Measurements from ENCODE around the gene PLCB4. TPM values are rescaled to one million over a fixed set of nuclear protein-coding genes. Genes with fewer than 3 reads are reported as not detected.

Gene PLCB4
- total and polyA plus RNA-seq, 7 donors, result 0.90 to 6.7 (median 2.1) TPM

DNA sequence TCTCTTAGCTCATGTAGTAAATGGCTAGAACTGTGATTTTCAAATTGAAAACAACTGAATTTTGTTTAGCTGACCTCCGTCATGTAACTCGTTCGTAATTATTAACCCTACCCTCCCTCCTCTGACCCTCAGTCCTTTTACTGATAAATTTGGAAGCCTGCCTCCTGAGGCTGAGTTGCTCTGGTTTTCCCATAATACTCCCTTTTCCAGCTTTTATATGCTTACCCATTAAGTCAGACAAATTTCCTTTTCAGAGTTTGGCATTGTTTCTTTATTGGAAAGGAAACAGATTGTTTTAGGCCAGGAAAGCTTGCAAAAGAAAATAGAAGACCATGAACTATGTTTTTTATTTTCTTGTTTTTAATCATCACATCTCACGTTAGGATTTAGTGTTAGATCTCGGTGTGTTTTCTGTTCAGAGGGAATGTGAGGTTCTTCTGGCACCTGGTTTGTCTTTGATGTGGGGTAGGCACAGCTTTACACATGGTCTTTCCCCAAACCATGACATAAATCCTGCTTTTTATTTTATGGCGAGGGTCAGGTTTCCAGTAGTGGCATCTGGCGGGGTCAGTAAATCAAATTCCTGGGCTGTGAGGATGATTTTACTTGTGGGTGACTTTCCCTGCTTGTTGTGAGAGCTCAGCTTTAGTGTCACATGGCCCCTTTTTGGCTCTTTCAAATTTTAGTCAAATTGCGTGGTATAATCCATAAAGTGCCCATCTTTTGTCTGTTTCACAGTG lies 24.5 kb downstream of the PLCB4 start:
- ATAC-seq (no peak), DNase-seq (no peak)
- intact Hi-C loops (cut with DNase I), result no loop called here
- TF ChIP-seq CTCF (IDR thresholded peaks at IDR 0.05), result no peak
- Histone ChIP-seq H3K4me1 (no peaks in the 10 kb centered on the region), H3K4me3 (peak overlapping the region; percentile 21), H3K27me3 (ENCODE audit: insufficient read depth in 3 of 3, low read length in 2 of 3) (no peaks in the 10 kb centered on the region), H3K27ac (no peak overlapping the region), H3K36me3 (ENCODE audit: insufficient read depth in 1 of 2, low read depth in 1 of 2) (no peaks in the 10 kb centered on the region), H3K9me3 (no peaks in the 10 kb centered on the region)
- 26 to 36% (median 31%) methylated on average over 8 of the region's 8 CpGs for WGBS, 3 donors

- Histone ChIP-seq H3K4me1 (no peaks in the 10 kb centered on the region), H3K4me3 (no peak overlapping the region), H3K36me3 (ENCODE audit: insufficient read depth in 1 of 2, low read depth in 1 of 2) (no peaks in the 10 kb centered on the region), H3K27ac (no peak overlapping the region), H3K9me3 (no peaks in the 10 kb centered on the region), H3K27me3 (ENCODE audit: insufficient read depth in 3 of 3, low read length in 2 of 3) (no peaks in the 10 kb centered on the region)
- TF ChIP-seq CTCF (IDR thresholded peaks at IDR 0.05), result no peak
- 93 to 94% (median 93%) methylated on average over 2 of the region's 2 CpGs for WGBS, 3 donors
- intact Hi-C loops (cut with DNase I), result no loop called here
- DNase-seq, result no peak
- no peak for ATAC-seq
Measured at GRCh38 chr20:9099372-9099771, 30.5 kb downstream of the PLCB4 start.

DNA sequence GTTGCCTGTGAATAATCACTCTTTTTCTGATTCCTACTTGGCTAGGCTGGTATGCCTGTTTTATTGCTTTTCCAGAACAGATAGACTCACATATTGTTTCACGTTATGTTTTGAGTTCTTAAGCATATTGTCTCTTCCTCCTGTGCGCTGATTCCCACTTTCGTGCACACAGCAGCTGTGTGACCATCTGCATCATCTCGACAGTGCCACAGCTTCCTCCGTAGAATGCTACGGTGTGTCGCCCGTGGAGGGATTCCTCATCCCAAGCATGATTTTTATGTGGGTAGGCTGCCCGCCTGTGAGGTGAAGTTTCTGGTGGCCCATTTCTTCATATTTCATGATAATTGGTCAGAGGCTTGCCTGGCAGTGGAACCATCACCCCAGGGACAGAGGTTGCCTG lies 31.8 kb downstream of the PLCB4 start:
- H3K4me3 ChIP-seq, result no peak overlapping the region
- intact Hi-C loops (cut with DNase I), result no loop called here
- no peak for DNase-seq
- no peak for TF ChIP-seq CTCF (IDR thresholded peaks at IDR 0.05)
- H3K27me3 ChIP-seq (ENCODE audit: insufficient read depth in 3 of 3, low read length in 2 of 3), result no peaks in the 10 kb centered on the region
- ATAC-seq, result no peak
- H3K27ac ChIP-seq, result no peak overlapping the region
- H3K36me3 ChIP-seq (ENCODE audit: insufficient read depth in 1 of 2, low read depth in 1 of 2), result no peaks in the 10 kb centered on the region
- H3K9me3 ChIP-seq, result no peaks in the 10 kb centered on the region
- no peaks in the 10 kb centered on the region for H3K4me1 ChIP-seq
- WGBS, 3 donors, result 73 to 82% (median 73%) methylated on average over 9 of the region's 9 CpGs

GRCh38 chr20:9102456-9102855 lies 33.6 kb downstream of the PLCB4 start:
- Histone ChIP-seq H3K27ac (no peak overlapping the region), H3K4me3 (no peak overlapping the region), H3K27me3 (ENCODE audit: insufficient read depth in 3 of 3, low read length in 2 of 3) (no peaks in the 10 kb centered on the region), H3K36me3 (ENCODE audit: insufficient read depth in 1 of 2, low read depth in 1 of 2) (no peaks in the 10 kb centered on the region), H3K9me3 (no peaks in the 10 kb centered on the region), H3K4me1 (no peaks in the 10 kb centered on the region)
- ATAC-seq, result no peak
- intact Hi-C loops (cut with DNase I), result no loop called here
- no peak for TF ChIP-seq CTCF (IDR thresholded peaks at IDR 0.05)
- DNase-seq, result no peak

GRCh38 chr20:9103955-9104354 lies 35.1 kb downstream of the PLCB4 start:
- Histone ChIP-seq H3K4me3 (no peak overlapping the region), H3K27ac (no peak overlapping the region), H3K9me3 (no peaks in the 10 kb centered on the region), H3K27me3 (ENCODE audit: insufficient read depth in 3 of 3, low read length in 2 of 3) (no peaks in the 10 kb centered on the region), H3K4me1 (no peaks in the 10 kb centered on the region), H3K36me3 (ENCODE audit: insufficient read depth in 1 of 2, low read depth in 1 of 2) (no peaks in the 10 kb centered on the region)
- intact Hi-C loops (cut with DNase I), result no loop called here
- no peak for TF ChIP-seq CTCF (IDR thresholded peaks at IDR 0.05)
- DNase-seq (no peak), ATAC-seq (no peak)
- 90 to 96% (median 94%) methylated on average over 2 of the region's 2 CpGs for WGBS, 3 donors

All from psoas muscle (tissue), 8 donors.